Measurements from ENCODE around the gene MTG2.

GRCh38 chr20:62227591-62227976, 44.8 kb downstream of the MTG2 start:
- TF ChIP-seq CTCF (conservative IDR thresholded peaks at IDR 0.05; ENCODE audit: low read depth in 2 of 2) (no peak), EZH2 (IDR thresholded peaks at IDR 0.05; ENCODE audit: low read depth, unreplicated experiment) (no peak), POLR2AphosphoS5 (IDR thresholded peaks at IDR 0.05; ENCODE audit: low read depth) (no peak), REST (IDR thresholded peaks at IDR 0.05; ENCODE audit: unreplicated experiment) (no peak), ZNF331 (CRISPR knock-in tag; IDR thresholded peaks at IDR 0.05; ENCODE audit: low read depth) (no peak), ZNF462 (CRISPR knock-in tag; IDR thresholded peaks at IDR 0.05) (no peak), EZH2phosphoT487 (IDR thresholded peaks at IDR 0.05; ENCODE audit: unreplicated experiment) (no peak), JUNB (IDR thresholded peaks at IDR 0.05; ENCODE audit: unreplicated experiment) (no peak)

Measured in GM23338 (cell line).